BLaER1 (cell line): ENCODE measurements around the gene SOST.

Source experiments
- H3K27ac ChIP-seq: shearing (Covaris generic); formaldehyde crosslinking; 2 replicates; pipeline ENCODE4 v1.8.1; 2022
- H3K27me3 ChIP-seq: shearing (Covaris generic); formaldehyde crosslinking; 2 replicates; pipeline ENCODE4 v1.8.1; 2022
- H3K36me3 ChIP-seq: shearing (Covaris generic); formaldehyde crosslinking; 2 replicates; pipeline ENCODE4 v1.8.1; 2022
- H3K4me1 ChIP-seq: shearing (Covaris generic); formaldehyde crosslinking; 2 replicates; pipeline ENCODE4 v1.8.1; 2022
- H3K4me2 ChIP-seq: shearing (Covaris generic); formaldehyde crosslinking; 2 replicates; pipeline ENCODE4 v1.8.1; 2022
- H3K4me3 ChIP-seq: shearing (Covaris generic); formaldehyde crosslinking; 2 replicates; pipeline ENCODE4 v1.8.1; 2022
- H3K9ac ChIP-seq: shearing (Covaris generic); formaldehyde crosslinking; 2 replicates; pipeline ENCODE4 v1.8.1; 2022
- H3K9me3 ChIP-seq: shearing (Covaris generic); formaldehyde crosslinking; 2 replicates; pipeline ENCODE4 v1.8.1; 2022
- H4K20me1 ChIP-seq: shearing (Covaris generic); formaldehyde crosslinking; 2 replicates; pipeline ENCODE4 v1.8.1; 2022
- Cebpa-rat ChIP-seq: shearing (Covaris generic); IDR thresholded peaks from 2 replicates; pipeline ENCODE4 v1.8.1; 2022

SOST gene

GRCh38 chr17:43753493-43754129 is 5.0 kb downstream of the SOST start:
- Histone ChIP-seq H3K27ac (no peak overlapping the region), H4K20me1 (peaks cover 27% of the 10 kb centered on the region; the same call in 1 of the 2 replicates), H3K4me3 (no peak overlapping the region), H3K4me1 (peaks cover 44% of the 10 kb centered on the region), H3K36me3 (no peaks in the 10 kb centered on the region), H3K27me3 (peaks cover 63% of the 10 kb centered on the region), H3K4me2 (peak overlapping the region; percentile 91), H3K9ac (no peak overlapping the region), H3K9me3 (no peaks in the 10 kb centered on the region)
- no peak for TF ChIP-seq Cebpa-rat

GRCh38 chr17:43750153-43750552 is 8.4 kb downstream of the SOST start:
- Histone ChIP-seq H3K36me3 (no peaks in the 10 kb centered on the region), H3K9ac (no peak overlapping the region), H4K20me1 (peaks cover 18% of the 10 kb centered on the region; the same call in 1 of the 2 replicates), H3K4me3 (no peak overlapping the region), H3K4me2 (peak overlapping the region; percentile 56), H3K27me3 (peaks cover 30% of the 10 kb centered on the region), H3K4me1 (peaks cover 53% of the 10 kb centered on the region), H3K27ac (no peak overlapping the region), H3K9me3 (no peaks in the 10 kb centered on the region)
- no peak for TF ChIP-seq Cebpa-rat

GRCh38 chr17:43745541-43745940 is 13.1 kb downstream of the SOST start:
- 0 out of 2 replicates have a peak overlapping the region, but pooled peaks have one; percentile 24 for H3K9ac ChIP-seq
- TF ChIP-seq Cebpa-rat: no peak
- no peaks in the 10 kb centered on the region for H3K36me3 ChIP-seq
- H4K20me1 ChIP-seq: peaks cover 7% of the 10 kb centered on the region; the same call in 1 of the 2 replicates
- H3K4me2 ChIP-seq: peak overlapping the region; percentile 86
- peak overlapping the region; percentile 25; the same call in 1 of the 2 replicates for H3K4me3 ChIP-seq
- peaks cover 8% of the 10 kb centered on the region; the same call in 1 of the 2 replicates for H3K9me3 ChIP-seq
- 0 out of 2 replicates have a peak, but pooled peaks cover 8% of the 10 kb centered on the region for H3K27me3 ChIP-seq
- no peak overlapping the region for H3K27ac ChIP-seq
- peaks cover 74% of the 10 kb centered on the region for H3K4me1 ChIP-seq

- no peak for TF ChIP-seq Cebpa-rat
- H3K9ac ChIP-seq: no peak overlapping the region
- no peak overlapping the region for H3K4me3 ChIP-seq
- no peak overlapping the region for H3K27ac ChIP-seq
- H3K27me3 ChIP-seq: 0 out of 2 replicates have a peak, but pooled peaks cover 5% of the 10 kb centered on the region
- peaks cover 7% of the 10 kb centered on the region; the same call in 1 of the 2 replicates for H4K20me1 ChIP-seq
- peaks cover 57% of the 10 kb centered on the region for H3K4me1 ChIP-seq
- H3K4me2 ChIP-seq: no peak overlapping the region
- no peaks in the 10 kb centered on the region for H3K36me3 ChIP-seq
- H3K9me3 ChIP-seq: peaks cover 8% of the 10 kb centered on the region; the same call in 1 of the 2 replicates
Measured at GRCh38 chr17:43741636-43742035, 17.0 kb downstream of the SOST start.

DNA sequence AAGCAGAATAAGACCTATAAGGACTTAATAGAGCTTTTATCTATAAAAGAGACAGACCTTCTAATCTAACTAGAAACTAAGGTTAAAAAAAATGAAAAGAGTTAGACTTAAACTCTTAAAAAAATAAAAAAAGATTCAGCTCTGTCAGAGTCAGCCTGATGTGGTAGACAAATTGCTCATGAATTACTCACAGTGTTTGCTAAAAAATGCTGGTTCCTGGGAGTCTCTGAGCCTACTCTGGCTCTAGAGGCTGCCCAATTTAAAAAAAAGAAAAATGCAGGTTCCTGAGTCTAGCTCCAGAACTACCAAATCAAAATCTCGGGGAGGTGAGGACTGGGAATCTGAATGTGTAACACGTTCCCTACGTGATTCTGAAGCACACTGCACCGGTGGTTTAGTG is 18.1 kb downstream of the SOST start:
- Histone ChIP-seq H3K4me3 (no peak overlapping the region), H3K27me3 (0 out of 2 replicates have a peak, but pooled peaks cover 5% of the 10 kb centered on the region), H3K27ac (no peak overlapping the region), H3K9ac (no peak overlapping the region), H3K36me3 (no peaks in the 10 kb centered on the region), H3K4me2 (no peak overlapping the region), H3K9me3 (peaks cover 8% of the 10 kb centered on the region; the same call in 1 of the 2 replicates), H3K4me1 (peaks cover 46% of the 10 kb centered on the region), H4K20me1 (peaks cover 6% of the 10 kb centered on the region; the same call in 1 of the 2 replicates)
- TF ChIP-seq Cebpa-rat: no peak

GRCh38 chr17:43737722-43738121 is 20.9 kb downstream of the SOST start:
- Histone ChIP-seq H3K4me1 (peaks cover 18% of the 10 kb centered on the region), H3K9ac (no peak overlapping the region), H3K27me3 (no peaks in the 10 kb centered on the region), H3K9me3 (peaks cover 18% of the 10 kb centered on the region; the same call in 1 of the 2 replicates), H3K4me2 (no peak overlapping the region), H3K36me3 (no peaks in the 10 kb centered on the region), H3K4me3 (no peak overlapping the region), H4K20me1 (no peaks in the 10 kb centered on the region), H3K27ac (no peak overlapping the region)
- TF ChIP-seq Cebpa-rat: no peak

GRCh38 chr17:43736389-43736788 is 22.2 kb downstream of the SOST start:
- H3K4me3 ChIP-seq: no peak overlapping the region
- H3K9ac ChIP-seq: no peak overlapping the region
- no peak overlapping the region for H3K4me2 ChIP-seq
- H3K4me1 ChIP-seq: 0 out of 2 replicates have a peak, but pooled peaks cover 5% of the 10 kb centered on the region
- H3K27me3 ChIP-seq: no peaks in the 10 kb centered on the region
- H3K27ac ChIP-seq: no peak overlapping the region
- H4K20me1 ChIP-seq: no peaks in the 10 kb centered on the region
- H3K36me3 ChIP-seq: no peaks in the 10 kb centered on the region
- H3K9me3 ChIP-seq: peaks cover 14% of the 10 kb centered on the region; the same call in 1 of the 2 replicates
- TF ChIP-seq Cebpa-rat: no peak

GRCh38 chr17:43734376-43734775 is 24.2 kb downstream of the SOST start:
- H3K9ac ChIP-seq: no peak overlapping the region
- no peaks in the 10 kb centered on the region for H3K27me3 ChIP-seq
- H3K4me3 ChIP-seq: no peak overlapping the region
- no peaks in the 10 kb centered on the region for H4K20me1 ChIP-seq
- H3K9me3 ChIP-seq: peaks cover 14% of the 10 kb centered on the region; the same call in 1 of the 2 replicates
- no peaks in the 10 kb centered on the region for H3K36me3 ChIP-seq
- no peaks in the 10 kb centered on the region for H3K4me1 ChIP-seq
- H3K4me2 ChIP-seq: no peak overlapping the region
- H3K27ac ChIP-seq: no peak overlapping the region
- no peak for TF ChIP-seq Cebpa-rat

GRCh38 chr17:43733956-43734355 is 24.6 kb downstream of the SOST start:
- Histone ChIP-seq H3K9ac (no peak overlapping the region), H3K4me2 (no peak overlapping the region), H3K9me3 (peaks cover 14% of the 10 kb centered on the region; the same call in 1 of the 2 replicates), H4K20me1 (no peaks in the 10 kb centered on the region), H3K36me3 (no peaks in the 10 kb centered on the region), H3K27ac (no peak overlapping the region), H3K27me3 (no peaks in the 10 kb centered on the region), H3K4me1 (no peaks in the 10 kb centered on the region), H3K4me3 (no peak overlapping the region)
- TF ChIP-seq Cebpa-rat: no peak

GRCh38 chr17:43732958-43733357 is 25.6 kb downstream of the SOST start:
- Histone ChIP-seq H3K9ac (no peak overlapping the region), H3K4me1 (no peaks in the 10 kb centered on the region), H3K36me3 (no peaks in the 10 kb centered on the region), H3K9me3 (peaks cover 14% of the 10 kb centered on the region; the same call in 1 of the 2 replicates), H3K4me2 (no peak overlapping the region), H3K4me3 (no peak overlapping the region), H4K20me1 (no peaks in the 10 kb centered on the region), H3K27ac (no peak overlapping the region), H3K27me3 (no peaks in the 10 kb centered on the region)
- TF ChIP-seq Cebpa-rat: no peak
